ENCODE results near the gene AKAP4.
A peak's percentile ranks its signal among the peaks of the same experiment; 100 is the strongest.

AKAP4 gene, protein sequence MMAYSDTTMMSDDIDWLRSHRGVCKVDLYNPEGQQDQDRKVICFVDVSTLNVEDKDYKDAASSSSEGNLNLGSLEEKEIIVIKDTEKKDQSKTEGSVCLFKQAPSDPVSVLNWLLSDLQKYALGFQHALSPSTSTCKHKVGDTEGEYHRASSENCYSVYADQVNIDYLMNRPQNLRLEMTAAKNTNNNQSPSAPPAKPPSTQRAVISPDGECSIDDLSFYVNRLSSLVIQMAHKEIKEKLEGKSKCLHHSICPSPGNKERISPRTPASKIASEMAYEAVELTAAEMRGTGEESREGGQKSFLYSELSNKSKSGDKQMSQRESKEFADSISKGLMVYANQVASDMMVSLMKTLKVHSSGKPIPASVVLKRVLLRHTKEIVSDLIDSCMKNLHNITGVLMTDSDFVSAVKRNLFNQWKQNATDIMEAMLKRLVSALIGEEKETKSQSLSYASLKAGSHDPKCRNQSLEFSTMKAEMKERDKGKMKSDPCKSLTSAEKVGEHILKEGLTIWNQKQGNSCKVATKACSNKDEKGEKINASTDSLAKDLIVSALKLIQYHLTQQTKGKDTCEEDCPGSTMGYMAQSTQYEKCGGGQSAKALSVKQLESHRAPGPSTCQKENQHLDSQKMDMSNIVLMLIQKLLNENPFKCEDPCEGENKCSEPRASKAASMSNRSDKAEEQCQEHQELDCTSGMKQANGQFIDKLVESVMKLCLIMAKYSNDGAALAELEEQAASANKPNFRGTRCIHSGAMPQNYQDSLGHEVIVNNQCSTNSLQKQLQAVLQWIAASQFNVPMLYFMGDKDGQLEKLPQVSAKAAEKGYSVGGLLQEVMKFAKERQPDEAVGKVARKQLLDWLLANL

GRCh38 chrX:50200907-50201306, at the start of gene AKAP4:
AKAP4 (minus strand) TSS chrX:50201007; CDS start chrX:50200889, 118 bp downstream.
- DNase-seq = no peak

- DNase-seq = no peak
These were observed 10.7 kb upstream of the AKAP4 start for GRCh38 chrX:50211510-50211909.

DNA sequence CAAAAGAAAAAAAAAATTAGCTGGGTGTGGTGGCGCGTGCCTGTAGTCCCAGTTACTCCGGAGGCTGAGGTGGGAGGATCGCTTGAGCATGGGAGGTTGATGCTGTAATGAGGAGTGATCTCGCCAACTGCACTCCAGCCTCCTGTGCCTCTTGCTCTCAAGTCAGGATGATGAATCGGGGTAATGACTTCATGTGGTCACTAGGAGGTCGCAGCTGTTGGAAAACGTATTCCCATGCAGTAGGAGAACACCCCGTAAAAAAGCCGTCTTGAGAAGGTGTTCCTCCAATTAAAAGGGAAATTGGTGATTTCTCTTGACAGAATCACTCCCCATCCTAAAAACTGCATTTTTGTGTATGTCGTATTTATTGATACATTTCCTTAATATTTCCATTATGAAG, 5.9 kb upstream of the AKAP4 start:
- no peak for DNase-seq

DNA sequence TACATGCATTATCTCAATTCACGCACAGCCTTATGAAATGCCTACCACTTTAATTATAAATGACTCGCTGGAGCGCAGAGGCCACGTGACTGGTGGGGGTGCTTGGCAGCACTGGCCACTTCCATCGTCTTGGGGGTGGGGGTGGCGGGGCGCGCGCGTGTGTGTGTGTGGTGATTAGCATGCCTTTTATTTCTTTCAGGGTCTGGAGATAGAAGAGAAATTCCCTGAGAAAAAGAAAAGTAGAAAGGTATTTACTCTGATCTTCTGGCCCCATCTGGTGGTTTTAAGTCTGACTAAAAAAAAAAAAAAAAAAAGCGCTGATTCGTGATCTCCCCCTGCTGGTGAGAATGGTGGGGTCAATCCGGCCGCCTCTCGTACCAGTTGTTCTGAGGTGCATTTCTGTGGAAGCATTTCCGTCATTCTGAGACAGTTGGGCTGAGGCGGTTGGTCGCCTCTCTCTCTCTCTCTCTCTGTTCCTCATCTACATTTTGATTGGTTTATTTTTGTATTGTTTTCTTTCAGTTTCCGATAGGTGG, 3.6 kb upstream of the AKAP4 start, which contains the start of gene CCNB3:
TSS of gene CCNB3 (plus strand) at position 402 of the 536 bp plus-strand sequence. CDS start 80,399 bp downstream, outside the sequence.
- peak; percentile 86 to 88 for DNase-seq

GRCh38 chrX:50202539-50202938, 1.7 kb upstream of the AKAP4 start:
- no peak for DNase-seq

- no peak for DNase-seq
These were observed 2.5 kb downstream of the AKAP4 start for GRCh38 chrX:50198348-50198747.

DNA sequence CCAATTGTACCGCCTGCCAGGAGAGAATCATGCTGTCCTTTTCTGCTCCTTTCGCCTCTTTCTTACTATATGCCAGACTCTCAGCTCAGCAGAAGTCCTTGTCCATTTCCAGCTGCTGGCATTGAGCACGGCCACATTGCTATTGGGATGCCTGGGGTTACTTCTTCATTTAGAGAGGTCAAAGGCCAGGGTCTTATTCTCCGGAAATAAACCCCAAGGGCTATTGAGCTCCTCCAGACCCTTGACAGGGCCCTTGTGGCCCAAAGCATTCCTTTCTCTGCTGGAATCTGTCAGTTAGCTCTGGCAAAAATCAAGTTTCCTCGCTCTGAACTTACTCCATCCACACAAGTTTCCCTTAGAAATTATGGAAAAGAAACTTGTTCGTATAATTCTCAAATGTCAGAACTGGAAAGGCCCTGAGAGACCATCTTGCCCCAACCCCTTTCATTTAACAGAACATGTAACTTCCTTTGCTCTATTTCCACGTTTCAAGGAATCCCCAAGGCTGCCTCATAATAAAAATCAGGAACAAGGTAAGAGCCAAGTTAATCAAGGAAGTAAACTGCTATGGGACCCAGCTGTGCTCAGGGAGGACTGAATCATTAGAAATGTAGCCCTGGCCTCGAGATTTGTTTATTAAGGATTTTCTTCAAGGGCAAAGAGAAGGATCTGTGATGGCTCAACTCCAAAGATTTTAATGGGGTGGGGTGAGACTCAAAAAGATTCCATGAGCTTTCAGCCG, 11.8 kb downstream of the AKAP4 start:
- DNase-seq = no peak

DNA sequence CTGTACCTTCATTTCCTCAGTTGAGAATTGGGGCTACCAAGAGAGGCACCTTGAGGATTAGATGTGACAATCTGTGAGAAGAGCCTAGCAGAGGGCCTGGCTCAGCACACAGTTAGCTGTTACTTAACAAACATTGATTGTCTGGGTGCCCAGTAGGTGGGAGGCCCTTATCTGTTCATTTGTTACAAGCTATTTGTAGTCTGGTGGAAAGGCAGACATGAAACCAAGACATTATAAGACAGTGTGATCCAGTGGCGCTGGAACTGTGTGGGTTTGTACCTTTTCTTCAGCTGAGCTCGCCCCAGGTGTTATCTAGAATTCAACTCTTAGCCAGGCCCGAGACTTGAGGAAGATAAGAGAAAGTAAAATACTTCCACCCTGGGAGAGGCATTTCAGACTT, 16.9 kb downstream of the AKAP4 start:
- DNase-seq = no peak

- DNase-seq = no peak
These were observed 20.5 kb downstream of the AKAP4 start for GRCh38 chrX:50180073-50180940.

- DNase-seq = no peak
These were observed 31.1 kb downstream of the AKAP4 start for GRCh38 chrX:50169717-50170116.

GRCh38 chrX:50168241-50168687, 32.5 kb downstream of the AKAP4 start:
- no peak for DNase-seq

- no peak for DNase-seq
These were observed 33.4 kb downstream of the AKAP4 start for GRCh38 chrX:50167366-50167765.

DNA sequence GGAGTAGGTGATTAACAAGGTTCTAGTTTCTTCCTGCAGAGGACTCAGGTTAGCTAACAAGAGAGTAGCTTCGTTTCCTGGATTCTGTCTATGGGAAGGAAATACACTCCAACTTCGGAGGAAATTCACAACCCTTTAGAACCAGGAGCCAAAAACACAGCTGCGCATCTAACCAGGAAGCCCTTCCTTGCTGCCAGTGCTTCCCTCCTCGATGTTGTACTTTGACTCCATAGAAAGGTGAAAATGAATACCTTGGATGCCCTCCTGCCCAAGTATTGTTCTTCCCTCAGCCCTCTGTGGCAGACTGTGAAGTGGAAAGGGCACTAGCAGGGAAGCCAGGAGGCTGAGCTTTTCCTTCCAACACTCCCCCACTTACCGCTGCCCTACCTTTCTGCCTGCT, 35.1 kb downstream of the AKAP4 start:
- DNase-seq = no peak

GRCh38 chrX:50161127-50161526, 39.7 kb downstream of the AKAP4 start:
- DNase-seq = no peak

DNA sequence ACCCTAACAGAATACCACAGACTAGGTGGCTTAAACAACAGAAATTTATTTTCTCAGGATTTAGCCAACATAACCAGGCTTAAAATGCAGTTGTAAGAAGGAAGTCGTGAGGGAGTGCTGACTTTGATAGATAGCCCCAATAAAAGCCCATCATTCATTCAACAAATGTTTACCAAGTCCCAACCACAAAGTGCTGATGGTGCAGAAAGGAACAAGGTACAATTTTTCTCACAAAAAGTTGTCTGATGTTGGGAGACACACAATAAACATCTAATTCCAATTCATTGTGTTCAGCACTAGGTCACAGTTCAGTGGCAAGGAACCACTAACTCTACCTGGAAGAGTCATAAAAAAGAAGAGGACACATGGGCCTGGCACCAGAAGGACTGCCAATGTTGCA, 42.2 kb downstream of the AKAP4 start:
- DNase-seq = no peak

GRCh38 chrX:50157545-50158135, 43.2 kb downstream of the AKAP4 start:
- DNase-seq = no peak

DNA sequence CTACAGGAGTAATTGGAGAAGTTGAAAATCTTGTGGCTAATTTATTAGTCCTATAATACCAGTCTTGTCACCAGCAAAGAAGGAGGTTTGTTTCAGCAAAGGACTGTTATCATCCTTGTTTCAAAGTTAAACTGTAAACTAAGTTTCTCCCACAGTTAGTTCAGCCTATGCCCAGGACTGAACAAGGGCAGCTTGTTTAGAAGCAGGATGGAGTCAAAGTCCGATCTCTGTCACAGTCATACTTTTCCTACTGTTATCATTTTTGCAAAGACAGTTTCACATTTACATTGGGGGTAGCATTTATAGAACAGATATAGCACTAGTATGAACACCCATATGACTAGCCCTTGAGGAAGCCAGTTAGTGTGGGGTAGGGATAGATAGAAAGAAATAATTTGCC, 46.4 kb downstream of the AKAP4 start:
- DNase-seq = no peak

GRCh38 chrX:50152456-50152855, 48.4 kb downstream of the AKAP4 start:
- DNase-seq = no peak

DNA sequence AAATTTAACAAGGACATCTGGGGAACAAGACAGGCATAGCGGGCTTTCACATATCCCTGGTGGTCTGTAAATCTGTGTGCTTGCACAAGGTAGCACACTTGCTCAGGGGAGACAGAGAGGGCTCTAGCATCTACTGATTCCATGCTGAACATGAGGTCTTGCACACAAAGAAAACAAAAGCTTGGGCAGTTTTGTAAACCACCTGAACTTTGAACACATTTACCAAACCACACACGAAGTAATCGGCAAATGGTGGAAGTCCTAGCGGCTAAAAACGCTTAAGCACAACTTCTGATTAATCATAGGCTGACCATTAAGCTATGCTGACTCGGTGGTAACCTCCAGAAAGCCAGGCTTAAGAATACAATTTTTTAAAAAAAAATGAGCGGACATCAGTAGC, 52.8 kb downstream of the AKAP4 start:
- DNase-seq = no peak
